GM12878 (cell line): ENCODE data around the gene TOB2. TPM values are rescaled to one million over a fixed set of nuclear protein-coding genes. Genes with fewer than 3 reads are reported as not detected.
"Not testable (repeated sequence)": the region's sequence is repeated elsewhere in the genome, so short reads cannot be mapped to it uniquely, and the experiment has no call there.

ENCODE experiments used
- ATAC-seq: fragments of 200-7000 bp; cut with Tn5 transposase; 3 replicates; pipeline ENCODE4 v1.9.1; 2020; ENCODE audit warnings: mild to moderate bottlenecking, moderate library complexity
- BruUV-seq: library from RNA; stranded (reverse); fragments of 400-500 nt; replicated peaks from 2 replicates; lab custom pipeline; 2021; lab: Mats Ljungman, UMichigan
- CTCF ChIA-PET: fragments of 300-600 bp; sonication (Branson Sonifier 250); formaldehyde crosslinking; extraction: SDS; loops from one replicate; lab custom pipeline; 2021; ENCODE audit warnings: inconsistent platforms; lab: Yijun Ruan, JAX
- POLR2A ChIA-PET: fragments of 350-600 bp; formaldehyde crosslinking; extraction: SDS; loops from one replicate; lab custom pipeline; 2021; ENCODE audit warnings: inconsistent platforms; lab: Charles Lee
- RAD21 ChIA-PET: fragments of 300-600 bp; sonication (Branson Sonifier 250); formaldehyde crosslinking; loops from one replicate; lab custom pipeline; 2023; ENCODE audit warnings: antibody characterized with exemption; ENCODE audit not compliant: unreplicated experiment; lab: Charles Lee
- SMC1A ChIA-PET: fragments of 300-600 bp; sonication (Branson Sonifier 250); formaldehyde crosslinking; loops from one replicate; lab custom pipeline; 2023; ENCODE audit not compliant: unreplicated experiment, uncharacterized antibody; lab: Charles Lee
- DNase-seq: peaks from one replicate; pipeline ENCODE4 v3.0.0-alpha.2; 2011; ENCODE audit warnings: low read depth, low spot score
- FAIRE-seq: peaks from 3 replicates; lab custom pipeline; 2011; peaks lifted over from hg19 to GRCh38; lab: Jason Lieb, UNC
- H2AFZ ChIP-seq: 2 replicates; pipeline ENCODE4 v1.6.0; 2011; ENCODE audit warnings: low read depth, low read length, control low read depth; ENCODE audit not compliant: control insufficient read depth
- H3K27ac ChIP-seq: 2 replicates; pipeline ENCODE4 v1.5.1; 2011; ENCODE audit warnings: control low read depth; ENCODE audit not compliant: control insufficient read depth, insufficient read depth
- H3K27me3 ChIP-seq, 2 experiments: replicated peaks in 1 of 2; 2 replicates each; pipeline versions ENCODE4 v1.6.0 to v1.6.1; 2011; ENCODE audit warnings: low read length in 1 of 2; ENCODE audit not compliant: control insufficient read depth in 2 of 2, insufficient read depth in 2 of 2
- H3K36me3 ChIP-seq, 2 experiments: 2 replicates each; pipeline ENCODE4 v1.5.1; 2011; ENCODE audit warnings: low read length in 1 of 2; ENCODE audit not compliant: control insufficient read depth in 2 of 2, insufficient read depth in 2 of 2
- H3K4me1 ChIP-seq: 2 replicates; pipeline ENCODE4 v1.6.1; 2011; ENCODE audit warnings: mild to moderate bottlenecking, low read length, moderate library complexity, mixed read lengths; ENCODE audit not compliant: control insufficient read depth, insufficient read depth
- H3K4me2 ChIP-seq: 2 replicates; pipeline ENCODE4 v1.6.0; 2011; ENCODE audit warnings: control low read depth; ENCODE audit not compliant: control insufficient read depth, insufficient read depth
- H3K4me3 ChIP-seq: fragments of 200-600 bp; sonication (generic); 2 replicates; pipeline ENCODE4 v1.5.1; 2016
- H3K79me2 ChIP-seq: 2 replicates; pipeline ENCODE4 v1.6.0; 2011; ENCODE audit warnings: low read length; ENCODE audit not compliant: control insufficient read depth, insufficient read depth
- H3K9ac ChIP-seq: 2 replicates; pipeline ENCODE4 v1.8.0; 2011; ENCODE audit warnings: low read length, control low read depth, mixed read lengths; ENCODE audit not compliant: control insufficient read depth, insufficient read depth
- H3K9me3 ChIP-seq: replicated peaks from 3 replicates; pipeline ENCODE4 v1.5.1; 2011; ENCODE audit warnings: mild to moderate bottlenecking, low read length; ENCODE audit not compliant: control insufficient read depth, insufficient read depth
- H4K20me1 ChIP-seq: 2 replicates; pipeline ENCODE4 v1.6.0; 2011; ENCODE audit not compliant: control insufficient read depth, insufficient read depth
- MYB ChIP-seq: fragments of 150-350 bp; IDR thresholded peaks from 2 replicates; pipeline ENCODE4 v1.6.1; 2014; ENCODE audit warnings: mild to moderate bottlenecking, low read depth, low read length, borderline replicate concordance
- POU2F2 ChIP-seq: IDR thresholded peaks from 3 replicates; pipeline ENCODE4 v1.6.1; 2011; ENCODE audit warnings: low read depth, mild to moderate bottlenecking, low read length, borderline replicate concordance
- TBL1XR1 ChIP-seq: IDR thresholded peaks from 2 replicates; pipeline ENCODE4 v1.6.1; 2012; ENCODE audit warnings: low read depth, low read length, improper control_type of control experiment
- WGBS: methylation state at CpG from one replicate; pipeline ENCODE4 v1.1.6; 2016; ENCODE audit warnings: low lambda C conversion rate; ENCODE audit not compliant: insufficient replicate concordance, insufficient coverage; ENCODE audit errors: missing lambda C conversion rate; 5-methylcytosine and 5-hydroxymethylcytosine counted together
- in situ Hi-C: fragments of 300-500 bp; cut with MboI; formaldehyde crosslinking; loops from 9 replicates; pipeline ENCODE4 v1.14.3; 2018; ENCODE audit warnings: mixed read lengths
- intact Hi-C: fragments of 100-400 bp; cut with micrococcal nuclease; formaldehyde crosslinking; loops from one replicate; pipeline ENCODE4 v1.14.2; 2022; ENCODE audit not compliant: unreplicated experiment
- polyA plus RNA-seq, 11 experiments: library from polyadenylated mRNA; depleted of rRNA in 4 of 11; unstranded in 6 of 11; stranded (reverse) in 5 of 11; fragments of >200 nt; fragmentation: Nextera tagmentation in 4 of 11; fragmentation: Illumina TruSeq in 1 of 11; extraction: Ambion mirVana in 4 of 11; extraction: Trizol in 1 of 11; gene quantifications; 1 replicate in 1 of 11; 2 replicates in 10 of 11; pipeline versions ENCODE4 v1.2.1 to v1.2.3, GENCODE V29; 2011 to 2016; ENCODE audit warnings: inconsistent platforms in 2 of 11, missing spikeins in 2 of 11, low read depth in 1 of 11
- total RNA-seq, 4 experiments: library from RNA; depleted of rRNA in 3 of 4; stranded (reverse); fragments of >200 nt in 3 of 4; fragmentation: Illumina TruSeq in 1 of 4; extraction: Trizol in 1 of 4; gene quantifications; 2 replicates each; pipeline versions ENCODE4 v1.2.1 to v1.2.3, GENCODE V29; 2013 to 2021

Gene TOB2
- total and polyA plus RNA-seq, 10 of the 15 experiments (the other 5 are each of a cell fraction or from before 2014, with no cell fraction given), result 4.5 to 32.0 (median 15.1) TPM

DNA sequence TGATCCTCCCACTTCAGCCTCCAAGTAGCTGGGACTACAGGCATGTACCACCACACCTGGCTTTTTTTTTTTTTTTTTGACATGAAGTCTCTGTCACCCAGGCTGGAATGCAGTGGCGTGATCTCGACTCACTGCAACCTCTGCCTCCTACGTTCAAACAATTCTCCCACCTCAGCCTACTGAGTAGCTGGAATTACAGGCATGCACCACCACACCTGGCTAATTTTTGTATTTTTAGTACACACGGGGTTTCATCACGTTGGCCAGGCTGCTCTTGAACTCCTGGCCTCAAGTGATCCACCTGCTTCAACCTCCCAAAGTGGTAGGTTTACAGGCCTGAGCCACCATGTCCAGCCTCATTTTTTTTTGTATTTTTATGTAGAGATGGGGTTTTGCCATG is 6.1 kb downstream of the TOB2 start:
- POLR2A ChIA-PET, result interaction anchor here (0.7 kb wide), 1 partner anchor 38 kb away, joined by 3 read pairs; no protein-coding TSS in a partner anchor
- BruUV-seq, FAIRE-seq, RAD21 ChIA-PET, H3K9me3 ChIP-seq, H3K9ac ChIP-seq, H3K4me1 ChIP-seq, H3K4me3 ChIP-seq, H3K4me2 ChIP-seq, intact Hi-C loops, H2AFZ ChIP-seq, in situ Hi-C loops, DNase-seq, ATAC-seq, CTCF ChIA-PET, H3K27ac ChIP-seq, H3K27me3 ChIP-seq: not testable (repeated sequence)
- peaks cover 12 to 21% of the 10 kb centered on the region in 2 experiments; a peak in 3 of 4 replicates for H3K36me3 ChIP-seq
- 64% methylated on average over 4 of the region's 5 CpGs for WGBS
- H3K79me2 ChIP-seq, result peaks cover 51% of the 10 kb centered on the region
- SMC1A ChIA-PET, result interaction anchor here (1.1 kb wide), 1 partner anchor 32 kb away, joined by 3 read pairs; no protein-coding TSS in a partner anchor
- H4K20me1 ChIP-seq, result peaks cover 13% of the 10 kb centered on the region

- H3K36me3 ChIP-seq, result peaks cover 18% of the 10 kb centered on the region in 2 experiments; a peak in 3 of 4 replicates
- FAIRE-seq (no peak), DNase-seq (no peak), ATAC-seq (no peak)
- RAD21 ChIA-PET, result no interaction called here
- CTCF ChIA-PET, result interaction anchor here (0.6 to 1.4 kb wide), 3 partner anchors 8 to 145 kb away, joined by 3 to 4 read pairs (median 4); no protein-coding TSS in a partner anchor
- no peak overlapping the region for H3K4me2 ChIP-seq
- H3K27ac ChIP-seq, result no peak overlapping the region
- H3K9ac ChIP-seq, result no peak overlapping the region
- peaks cover 11% of the 10 kb centered on the region for H4K20me1 ChIP-seq
- H3K9me3 ChIP-seq, result no peaks in the 10 kb centered on the region
- H2AFZ ChIP-seq, result no peak overlapping the region
- intact Hi-C loops (no loop called here), in situ Hi-C loops (no loop called here)
- H3K4me1 ChIP-seq, result no peaks in the 10 kb centered on the region; the same call in 1 of the 2 replicates
- no TSS peak for BruUV-seq
- SMC1A ChIA-PET, result interaction anchor here (0.6 to 0.8 kb wide), 2 partner anchors 81 to 299 kb away, joined by 3 read pairs; no protein-coding TSS in a partner anchor
- H3K4me3 ChIP-seq, result no peak overlapping the region
- WGBS, result 97% methylated on average over 7 of the region's 7 CpGs
- POLR2A ChIA-PET, result interaction anchor here (0.8 to 1.5 kb wide), 2 partner anchors 11 to 104 kb away, joined by 3 to 6 read pairs; no protein-coding TSS in a partner anchor
- no peaks in the 10 kb centered on the region for H3K27me3 ChIP-seq
- H3K79me2 ChIP-seq, result peaks cover 19% of the 10 kb centered on the region
- TF ChIP-seq TBL1XR1 (no peak), POU2F2 (no peak), MYB (no peak)
Observed at GRCh38 chr22:41437198-41437597, 9.4 kb downstream of the TOB2 start.
